Stimulated activated CD8-positive, alpha-beta memory T cell treated with anti-CD3 and anti-CD28 coated beads, Interleukin-4, amount 100 ng/mL, for 1 hour (primary cell): ENCODE data around the gene WIPF1.

Experiments used
- DNase-seq, 2 donors: peaks; one replicate each; pipeline ENCODE4 v3.0.0-alpha.2; 2020; ENCODE audit warnings: low read depth in 2 of 2, low spot score in 1 of 2

Gene WIPF1

GRCh38 chr2:174597345-174598047, at the start of gene WIPF1:
Gene WIPF1 (minus strand): TSS chr2:174597804. CDS start chr2:174585573, 12,231 bp downstream.
- peak in 1 of 2 donors; percentile 11 for DNase-seq

- no peak for DNase-seq
Observed at GRCh38 chr2:174645296-174645695, 47.7 kb upstream of the WIPF1 start.

GRCh38 chr2:174644406-174644805, 46.8 kb upstream of the WIPF1 start:
- DNase-seq: no peak

GRCh38 chr2:174643356-174643755, 45.8 kb upstream of the WIPF1 start:
- DNase-seq: no peak

- DNase-seq: no peak
Observed at GRCh38 chr2:174641168-174641567, 43.6 kb upstream of the WIPF1 start.

GRCh38 chr2:174636987-174637386, 39.4 kb upstream of the WIPF1 start:
- DNase-seq: no peak

- DNase-seq: no peak
Observed at GRCh38 chr2:174635776-174636404, 38.3 kb upstream of the WIPF1 start.

- no peak for DNase-seq
Observed at GRCh38 chr2:174635015-174635593, 37.5 kb upstream of the WIPF1 start.

- peak; percentile 4 to 29 for DNase-seq
Observed at GRCh38 chr2:174634130-174635014, 36.8 kb upstream of the WIPF1 start.

GRCh38 chr2:174633623-174633930, 36.0 kb upstream of the WIPF1 start:
- DNase-seq: no peak

GRCh38 chr2:174632841-174633622, 35.4 kb upstream of the WIPF1 start:
- DNase-seq: no peak

- no peak for DNase-seq
Observed at GRCh38 chr2:174631009-174631981, 33.7 kb upstream of the WIPF1 start.

GRCh38 chr2:174630107-174630506, 32.5 kb upstream of the WIPF1 start:
- DNase-seq: no peak

- DNase-seq: no peak
Observed at GRCh38 chr2:174629506-174629905, 31.9 kb upstream of the WIPF1 start.

- no peak for DNase-seq
Observed at GRCh38 chr2:174628528-174629169, 31.0 kb upstream of the WIPF1 start.

GRCh38 chr2:174627216-174627615, 29.6 kb upstream of the WIPF1 start:
- DNase-seq: no peak

GRCh38 chr2:174624895-174625430, 27.4 kb upstream of the WIPF1 start:
- no peak for DNase-seq

- no peak for DNase-seq
Observed at GRCh38 chr2:174623690-174624089, 26.1 kb upstream of the WIPF1 start.

- no peak for DNase-seq
Observed at GRCh38 chr2:174623106-174623637, 25.6 kb upstream of the WIPF1 start.
